Uterus (tissue), 4 donors: ENCODE measurements around the gene NCAPG2. TPM values are rescaled to one million over a fixed set of nuclear protein-coding genes. Genes with fewer than 3 reads are reported as not detected.

Experiments used
- DNase-seq, 2 donors: peaks; one replicate each; pipeline ENCODE4 v3.0.0-alpha.2; 2019 to 2020
- H3K27ac ChIP-seq, 2 donors: fragments of 200-600 bp; sonication (generic); 1 replicate in 1 of 2; 2 replicates in 1 of 2; pipeline ENCODE4 v1.5.1; 2016 to 2018
- H3K27me3 ChIP-seq, 2 donors: fragments of 200-600 bp; sonication (generic); one replicate each; pipeline ENCODE4 v1.5.1; 2018 to 2019; ENCODE audit warnings: control low read depth in 1 of 2
- H3K36me3 ChIP-seq, 2 donors: fragments of 200-600 bp; sonication (generic); one replicate each; pipeline ENCODE4 v1.5.1; 2019; ENCODE audit warnings: control low read depth in 1 of 2
- H3K4me1 ChIP-seq, 2 donors: fragments of 200-600 bp; sonication (generic); one replicate each; pipeline ENCODE4 v1.5.1; 2018 to 2019; ENCODE audit warnings: control low read depth in 1 of 2
- H3K4me3 ChIP-seq, 2 donors: fragments of 200-600 bp; sonication (generic); 1 replicate in 1 of 2; 2 replicates in 1 of 2; pipeline ENCODE4 v1.5.1; 2018 to 2019; ENCODE audit warnings: mild to moderate bottlenecking in 1 of 2
- H3K9me3 ChIP-seq, 2 donors: fragments of 200-600 bp; sonication (generic); one replicate each; pipeline ENCODE4 v1.5.1; 2019; ENCODE audit warnings: control low read depth in 1 of 2
- CTCF ChIP-seq, 4 experiments: fragments of 200-600 bp in 2 of 4; fragments of 450-650 bp in 2 of 4; sonication (generic) in 2 of 4; IDR thresholded peaks; one replicate each; pipeline ENCODE4 v1.5.1; 2016 to 2019; ENCODE audit warnings: antibody characterized with exemption in 4 of 4, mild to moderate bottlenecking in 2 of 4, moderate library complexity in 1 of 4
- POLR2A ChIP-seq, 2 donors: fragments of 450-650 bp; IDR thresholded peaks; one replicate each; pipeline ENCODE4 v1.6.1; 2016; ENCODE audit warnings: antibody characterized with exemption in 2 of 2, mild to moderate bottlenecking in 1 of 2, moderate library complexity in 1 of 2
- intact Hi-C: fragments of 100-400 bp; cut with DNase I; formaldehyde crosslinking; loops from one replicate; pipeline ENCODE4 v1.15.1; 2023; ENCODE audit warnings: low total_unique reads
- total RNA-seq, 4 donors: library from RNA; depleted of rRNA in 3 of 4; stranded (reverse); fragments of >200 nt in 3 of 4; gene quantifications; one replicate each; pipeline versions ENCODE4 v1.1.0 to v1.2.4, GENCODE V29; 2014 to 2023
- donor health status: DM: yes; HTN: yes; CAD: no.

Gene NCAPG2
- total RNA-seq, 4 donors from 2014 or later = 0.51 to 36.0 (median 7.8) TPM

GRCh38 chr7:158596745-158597144 is 107.9 kb downstream of the NCAPG2 start:
- TF ChIP-seq POLR2A (IDR thresholded peaks at IDR 0.05) (no peak), CTCF (IDR thresholded peaks at IDR 0.05) (no peak)
- Histone ChIP-seq H3K36me3 (no peaks in the 10 kb centered on the region), H3K27ac (no peak overlapping the region), H3K27me3 (no peaks in the 10 kb centered on the region), H3K4me1 (no peaks in the 10 kb centered on the region), H3K4me3 (no peak overlapping the region), H3K9me3 (no peaks in the 10 kb centered on the region)
- intact Hi-C loops = no loop called here
- no peak for DNase-seq

- no peaks in the 10 kb centered on the region for H3K27me3 ChIP-seq
- no peaks in the 10 kb centered on the region for H3K36me3 ChIP-seq
- no peaks in the 10 kb centered on the region for H3K4me1 ChIP-seq
- no peak overlapping the region for H3K4me3 ChIP-seq
- DNase-seq = no peak
- no peak for TF ChIP-seq CTCF (IDR thresholded peaks at IDR 0.05)
- no peak for TF ChIP-seq POLR2A (IDR thresholded peaks at IDR 0.05)
- H3K9me3 ChIP-seq = no peaks in the 10 kb centered on the region
- no peak overlapping the region for H3K27ac ChIP-seq
- intact Hi-C loops = no loop called here
These were observed 108.3 kb downstream of the NCAPG2 start for GRCh38 chr7:158596309-158596708.

GRCh38 chr7:158595068-158595467 is 109.5 kb downstream of the NCAPG2 start:
- Histone ChIP-seq H3K9me3 (no peaks in the 10 kb centered on the region), H3K4me3 (no peak overlapping the region), H3K4me1 (no peaks in the 10 kb centered on the region), H3K27ac (no peak overlapping the region), H3K36me3 (no peaks in the 10 kb centered on the region), H3K27me3 (no peaks in the 10 kb centered on the region)
- TF ChIP-seq CTCF (IDR thresholded peaks at IDR 0.05) (no peak), POLR2A (IDR thresholded peaks at IDR 0.05) (no peak)
- intact Hi-C loops = no loop called here
- DNase-seq = no peak

GRCh38 chr7:158592541-158592940 is 112.1 kb downstream of the NCAPG2 start:
- DNase-seq = no peak
- intact Hi-C loops = no loop called here
- no peaks in the 10 kb centered on the region for H3K36me3 ChIP-seq
- H3K27me3 ChIP-seq = no peaks in the 10 kb centered on the region
- H3K4me1 ChIP-seq = no peaks in the 10 kb centered on the region
- H3K9me3 ChIP-seq = no peaks in the 10 kb centered on the region
- H3K4me3 ChIP-seq = no peak overlapping the region
- TF ChIP-seq POLR2A (IDR thresholded peaks at IDR 0.05) = no peak
- TF ChIP-seq CTCF (IDR thresholded peaks at IDR 0.05) = no peak
- no peak overlapping the region for H3K27ac ChIP-seq

GRCh38 chr7:158591944-158592343 is 112.7 kb downstream of the NCAPG2 start:
- TF ChIP-seq CTCF (IDR thresholded peaks at IDR 0.05) = no peak
- TF ChIP-seq POLR2A (IDR thresholded peaks at IDR 0.05) = no peak
- Histone ChIP-seq H3K4me3 (no peak overlapping the region), H3K36me3 (no peaks in the 10 kb centered on the region), H3K27me3 (no peaks in the 10 kb centered on the region), H3K27ac (no peak overlapping the region), H3K4me1 (peaks cover 0 to 5% of the 10 kb centered on the region in 2 donors), H3K9me3 (no peaks in the 10 kb centered on the region)
- DNase-seq = no peak
- intact Hi-C loops = no loop called here
